WERI-Rb-1 (cell line): ENCODE data around the gene EPB41L2.

Experiments used
- DNase-seq: peaks from one replicate; pipeline ENCODE4 v3.0.0-alpha.2; 2020
- H3K27ac ChIP-seq: fragments of 250-450 bp; sonication (Bioruptor Pico); 2 replicates; pipeline ENCODE4 v1.5.1; 2020; ENCODE audit warnings: mild to moderate bottlenecking, moderate library complexity
- H3K27me3 ChIP-seq: fragments of 250-450 bp; sonication (Bioruptor Pico); 2 replicates; pipeline ENCODE4 v1.5.1; 2021; ENCODE audit warnings: mild to moderate bottlenecking, low read depth, moderate library complexity; ENCODE audit not compliant: insufficient read depth, severe bottlenecking
- H3K36me3 ChIP-seq: fragments of 250-450 bp; sonication (Bioruptor Pico); 2 replicates; pipeline ENCODE4 v1.5.1; 2020; ENCODE audit warnings: mild to moderate bottlenecking, moderate library complexity
- H3K4me3 ChIP-seq: 2 replicates; pipeline ENCODE4 v1.5.1; 2011; ENCODE audit warnings: low read depth, mild to moderate bottlenecking, control low read depth, low read length
- H3K9me3 ChIP-seq: fragments of 250-450 bp; sonication (Bioruptor Pico); 2 replicates; pipeline ENCODE4 v1.5.1; 2021; ENCODE audit warnings: mild to moderate bottlenecking, moderate library complexity; ENCODE audit not compliant: severe bottlenecking
- CTCF ChIP-seq: IDR thresholded peaks from 2 replicates; pipeline ENCODE4 v1.5.1; 2011; ENCODE audit warnings: low read depth, mild to moderate bottlenecking, control low read depth, inconsistent platforms, low read length

The EPB41L2 gene

GRCh38 chr6:131048459-131048858 lies 14.6 kb downstream of the EPB41L2 start:
- Histone ChIP-seq H3K27me3 (no peaks in the 10 kb centered on the region), H3K36me3 (no peaks in the 10 kb centered on the region), H3K9me3 (no peaks in the 10 kb centered on the region), H3K27ac (no peak overlapping the region), H3K4me3 (no peak overlapping the region)
- no peak for DNase-seq
- TF ChIP-seq CTCF: no peak

GRCh38 chr6:131045139-131045538 lies 17.9 kb downstream of the EPB41L2 start:
- H3K36me3 ChIP-seq: no peaks in the 10 kb centered on the region
- H3K9me3 ChIP-seq: no peaks in the 10 kb centered on the region
- H3K27me3 ChIP-seq: no peaks in the 10 kb centered on the region
- DNase-seq: no peak
- no peak overlapping the region for H3K4me3 ChIP-seq
- no peak overlapping the region for H3K27ac ChIP-seq
- no peak for TF ChIP-seq CTCF

GRCh38 chr6:131043902-131044447 lies 19.1 kb downstream of the EPB41L2 start:
- DNase-seq: no peak
- Histone ChIP-seq H3K27me3 (no peaks in the 10 kb centered on the region), H3K36me3 (no peaks in the 10 kb centered on the region), H3K4me3 (no peak overlapping the region), H3K27ac (no peak overlapping the region), H3K9me3 (no peaks in the 10 kb centered on the region)
- TF ChIP-seq CTCF: no peak

DNA sequence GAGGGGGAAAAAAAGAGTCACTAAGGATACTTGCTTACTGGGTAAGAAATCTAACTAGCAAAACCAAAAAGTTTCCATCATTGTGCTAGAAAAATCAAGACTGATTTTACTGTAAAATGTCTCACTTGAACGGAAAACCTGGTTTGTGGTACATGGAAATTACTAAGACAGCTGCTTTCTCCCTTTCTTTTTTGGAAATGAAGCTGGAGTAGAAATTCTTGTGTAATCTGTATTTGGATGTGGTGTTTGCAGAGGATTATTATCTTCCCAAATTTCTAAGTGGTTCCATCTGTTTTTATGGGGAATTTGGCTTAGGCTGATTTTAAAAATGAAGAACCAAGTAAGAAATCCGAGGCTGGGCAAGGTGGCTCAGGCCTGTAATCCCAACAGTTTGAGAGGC lies 20.4 kb downstream of the EPB41L2 start:
- TF ChIP-seq CTCF: no peak
- Histone ChIP-seq H3K9me3 (no peaks in the 10 kb centered on the region), H3K36me3 (no peaks in the 10 kb centered on the region), H3K27ac (no peak overlapping the region), H3K4me3 (no peak overlapping the region), H3K27me3 (no peaks in the 10 kb centered on the region)
- DNase-seq: no peak

GRCh38 chr6:131041814-131042213 lies 21.2 kb downstream of the EPB41L2 start:
- no peak for DNase-seq
- Histone ChIP-seq H3K4me3 (no peak overlapping the region), H3K27ac (no peak overlapping the region), H3K27me3 (no peaks in the 10 kb centered on the region), H3K36me3 (no peaks in the 10 kb centered on the region), H3K9me3 (no peaks in the 10 kb centered on the region)
- TF ChIP-seq CTCF: no peak

- Histone ChIP-seq H3K4me3 (no peak overlapping the region), H3K27me3 (no peaks in the 10 kb centered on the region), H3K9me3 (no peaks in the 10 kb centered on the region), H3K27ac (no peak overlapping the region), H3K36me3 (no peaks in the 10 kb centered on the region)
- TF ChIP-seq CTCF: no peak
- DNase-seq: no peak
Measured at GRCh38 chr6:131040866-131041265, 22.2 kb downstream of the EPB41L2 start.
